ENCODE data around the gene PARVB. TPM values are rescaled to one million over a fixed set of nuclear protein-coding genes. Genes with fewer than 3 reads are reported as not detected.

Gene PARVB
- total and polyA plus RNA-seq, 2 of the 8 experiments (the other 6 are each of a cell fraction or from before 2014, with no cell fraction given): 14.5 to 18.6 TPM

DNA sequence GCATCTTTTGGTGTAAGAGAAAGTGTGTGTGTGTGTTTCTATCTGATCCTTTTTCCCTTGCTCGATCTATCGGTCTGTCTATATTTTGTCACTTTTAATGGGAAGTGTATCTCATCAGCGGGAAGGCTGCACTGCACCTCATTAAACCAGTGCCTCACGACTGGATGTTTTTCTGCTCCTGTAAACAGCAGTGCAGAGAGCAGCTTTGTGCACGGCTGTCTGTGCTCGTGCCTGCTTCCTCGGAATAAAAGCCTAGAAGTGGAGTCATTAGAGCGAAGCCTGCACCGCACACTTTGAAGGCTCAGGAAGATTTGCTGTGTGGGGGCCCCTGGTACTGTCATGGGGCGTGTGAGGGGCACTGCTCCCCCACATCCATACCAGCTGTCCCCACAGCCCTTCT, 129.6 kb downstream of the PARVB start:
- Histone ChIP-seq H3K23ac (ENCODE audit: insufficient read length) (no peak overlapping the region), H3K79me2 (ENCODE audit: control insufficient read depth in 1 of 2, insufficient read depth in 2 of 2, low read length in 2 of 2) (no peaks in the 10 kb centered on the region), H2BK120ac (replicated peaks; ENCODE audit: low read depth, low read length) (no peak overlapping the region), H3K4ac (replicated peaks; ENCODE audit: insufficient read length, low read depth, low read length) (no peak overlapping the region), H2AFZ (ENCODE audit: low read length) (no peak overlapping the region), H3K56ac (replicated peaks; ENCODE audit: insufficient read length, low read depth, low read length) (no peak overlapping the region), H2BK15ac (ENCODE audit: low read length) (0 out of 2 replicates have a peak overlapping the region, but pooled peaks have one; percentile 88), H4K8ac (ENCODE audit: extremely low read depth, insufficient read depth, low read length) (no peak overlapping the region), H3K18ac (ENCODE audit: extremely low read depth, low read length) (no peak overlapping the region), H4K5ac (ENCODE audit: insufficient read length, low read depth, low read length) (no peak overlapping the region), H2BK12ac (ENCODE audit: low read depth, low read length) (0 out of 2 replicates have a peak overlapping the region, but pooled peaks have one; percentile 84), H4K91ac (replicated peaks; ENCODE audit: insufficient read length, low read length) (no peak overlapping the region), H2BK5ac (ENCODE audit: low read depth, low read length) (no peak overlapping the region), H3K27ac (ENCODE audit: low read depth, low read length) (no peak overlapping the region), H3K36me3 (ENCODE audit: control insufficient read depth in 2 of 4, insufficient read depth in 4 of 4, low read length in 3 of 4) (no peaks in the 10 kb centered on the region; a peak in 1 of 8 replicates), H2BK20ac (ENCODE audit: low read length) (no peak overlapping the region), H3K9me3 (ENCODE audit: insufficient read depth in 2 of 2, low read depth in 1 of 2, low read length in 1 of 2) (no peaks in the 10 kb centered on the region), H3K79me1 (ENCODE audit: low read depth, low read length) (no peaks in the 10 kb centered on the region; the same call in 1 of the 2 replicates), H3K23me2 (ENCODE audit: low read depth, low read length) (peaks cover 8% of the 10 kb centered on the region; the same call in 1 of the 2 replicates), H3K9ac (replicated peaks in 1 of 4; ENCODE audit: extremely low read depth in 1 of 4, low read depth in 3 of 4, low read length in 3 of 4) (no peak overlapping the region), H2AK5ac (ENCODE audit: low read depth, low read length) (no peak overlapping the region), H3K4me2 (ENCODE audit: insufficient read depth in 1 of 2, low read depth in 2 of 2, low read length in 2 of 2) (no peak overlapping the region), H3K4me1 (replicated peaks in 1 of 4; ENCODE audit: control insufficient read depth in 3 of 4, insufficient read depth in 4 of 4, low read length in 3 of 4) (peaks cover 9 to 23% (median 17%) of the 10 kb centered on the region in 4 experiments), H3K14ac (ENCODE audit: insufficient read length) (no peak overlapping the region), H4K20me1 (replicated peaks in 1 of 2; ENCODE audit: control insufficient read depth in 1 of 2, insufficient read depth in 2 of 2, low read length in 2 of 2) (no peaks in the 10 kb centered on the region), H3K27me3 (replicated peaks in 1 of 4; ENCODE audit: control insufficient read depth in 3 of 4, extremely low read depth in 1 of 4, insufficient read depth in 3 of 4, low read length in 3 of 4) (no peaks in the 10 kb centered on the region), H3K4me3 (ENCODE audit: extremely low read depth in 1 of 4, insufficient read depth in 2 of 4, low read depth in 3 of 4, low read length in 4 of 4) (no peak overlapping the region)
- ChIA-PET POLR2A (ENCODE audit: partially characterized antibody) (interaction anchor here (1.4 kb wide), 1 partner anchor 10 kb away, joined by 3 read pairs; no protein-coding TSS in a partner anchor), CTCF (ENCODE audit: partially characterized antibody) (no interaction called here)
- FAIRE-seq: no peak
- DNase-seq (ENCODE audit: low read depth in 1 of 2, low spot score in 2 of 2): no peak
- 82% methylated on average over 10 of the region's 10 CpGs; no CpG with 5 or more reads in 1 of the 2 experiments for WGBS, 2 experiments (ENCODE audit: extremely low coverage in 1 of 2, insufficient coverage in 1 of 2, insufficient read length in 1 of 2, insufficient replicate concordance in 2 of 2, low coverage in 1 of 2, low lambda C conversion rate in 2 of 2, missing lambda C conversion rate in 1 of 2)
- TF ChIP-seq, protein P1, sequence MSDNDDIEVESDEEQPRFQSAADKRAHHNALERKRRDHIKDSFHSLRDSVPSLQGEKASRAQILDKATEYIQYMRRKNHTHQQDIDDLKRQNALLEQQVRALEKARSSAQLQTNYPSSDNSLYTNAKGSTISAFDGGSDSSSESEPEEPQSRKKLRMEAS (IDR thresholded peaks at IDR 0.05): no peak
- TF ChIP-seq, protein P2, sequence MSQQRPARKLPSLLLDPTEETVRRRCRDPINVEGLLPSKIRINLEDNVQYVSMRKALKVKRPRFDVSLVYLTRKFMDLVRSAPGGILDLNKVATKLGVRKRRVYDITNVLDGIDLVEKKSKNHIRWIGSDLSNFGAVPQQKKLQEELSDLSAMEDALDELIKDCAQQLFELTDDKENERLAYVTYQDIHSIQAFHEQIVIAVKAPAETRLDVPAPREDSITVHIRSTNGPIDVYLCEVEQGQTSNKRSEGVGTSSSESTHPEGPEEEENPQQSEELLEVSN (IDR thresholded peaks at IDR 0.05): no peak
